Activated CD4-positive, CD25-positive, alpha-beta regulatory T cell treated with anti-CD3 and anti-CD28 coated beads, Interleukin-2, amount 50 U/mL, for 16 hours (primary cell): ENCODE data around the gene WFIKKN2.
"Not testable (repeated sequence)": the region's sequence is repeated elsewhere in the genome, so short reads cannot be mapped to it uniquely, and the experiment has no call there.

Experiments
- DNase-seq: peaks from one replicate; pipeline ENCODE4 v3.0.0-alpha.2; 2020; ENCODE audit warnings: low read depth, low spot score

WFIKKN2 gene

DNA sequence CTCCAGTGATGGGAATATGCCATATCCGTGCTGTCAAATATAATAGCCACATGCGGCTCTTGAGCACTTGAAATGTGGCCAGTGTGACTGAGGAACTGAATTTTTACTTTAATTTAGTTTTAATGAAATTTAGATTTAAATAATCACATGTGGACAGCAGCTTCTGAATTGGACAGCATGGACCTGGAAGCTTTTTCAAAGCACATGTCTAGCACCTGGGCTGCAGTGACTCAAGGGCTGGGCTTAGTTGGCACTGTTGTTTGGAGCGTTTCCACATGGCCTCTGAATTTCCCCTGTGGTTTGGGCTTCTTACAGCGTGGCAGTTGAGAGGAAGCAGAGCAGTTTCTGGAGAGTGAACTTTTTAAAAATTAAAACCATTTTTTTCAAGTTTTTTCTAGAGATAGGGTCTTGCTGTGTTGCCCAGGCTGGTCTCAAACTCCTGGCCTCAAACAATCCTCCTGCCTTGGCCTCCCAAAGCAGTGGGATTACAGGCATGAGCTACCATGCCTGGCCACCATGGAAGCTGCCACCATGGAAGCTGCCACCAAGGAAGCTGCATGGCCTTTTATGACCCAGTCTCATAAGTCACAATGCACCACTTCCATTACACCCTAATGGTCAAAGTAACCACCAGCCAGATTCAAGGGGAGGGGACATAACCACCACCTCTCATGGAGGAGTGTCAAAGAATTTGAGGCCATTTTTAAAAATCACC lies 37.5 kb downstream of the WFIKKN2 start:
- DNase-seq = no peak

DNA sequence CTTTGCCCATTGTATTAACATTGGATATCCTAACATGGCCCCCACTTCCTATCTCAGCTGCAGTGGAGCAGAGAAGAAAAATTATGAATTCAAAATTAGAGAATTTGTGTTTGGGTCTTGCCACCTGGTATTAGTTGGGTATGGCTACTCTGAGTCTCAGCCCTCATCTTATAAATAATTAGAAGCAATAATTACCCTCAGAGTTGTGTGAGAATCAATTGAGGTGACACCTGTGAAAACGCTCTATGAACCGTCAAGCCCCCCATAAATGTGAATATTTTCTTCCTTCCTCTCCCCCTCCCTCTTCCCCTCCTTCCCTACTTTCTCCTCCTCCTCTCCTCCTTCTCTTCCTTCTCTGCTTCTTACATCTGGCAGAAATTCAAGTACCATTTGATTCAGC lies 39.7 kb downstream of the WFIKKN2 start:
- no peak for DNase-seq

DNA sequence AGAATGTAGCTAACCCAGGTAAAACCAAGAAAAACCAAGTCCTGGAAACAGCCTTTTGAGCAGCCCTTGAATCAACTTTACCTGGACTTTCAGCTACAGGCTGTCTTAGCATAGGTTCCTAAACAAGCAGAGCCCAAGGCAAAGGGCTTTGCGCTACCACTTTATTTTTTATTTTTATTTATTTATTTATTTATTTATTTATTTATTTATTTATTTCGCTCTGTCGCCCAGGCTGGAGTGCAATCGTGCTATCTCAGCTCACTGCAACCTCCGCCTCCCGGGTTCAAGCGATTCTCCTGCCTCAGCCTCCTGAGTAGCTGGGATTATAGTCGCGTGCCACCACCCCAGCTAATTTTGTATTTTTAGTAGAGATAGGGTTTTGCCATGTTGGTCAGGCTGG lies 41.7 kb downstream of the WFIKKN2 start:
- DNase-seq = not testable (repeated sequence)

DNA sequence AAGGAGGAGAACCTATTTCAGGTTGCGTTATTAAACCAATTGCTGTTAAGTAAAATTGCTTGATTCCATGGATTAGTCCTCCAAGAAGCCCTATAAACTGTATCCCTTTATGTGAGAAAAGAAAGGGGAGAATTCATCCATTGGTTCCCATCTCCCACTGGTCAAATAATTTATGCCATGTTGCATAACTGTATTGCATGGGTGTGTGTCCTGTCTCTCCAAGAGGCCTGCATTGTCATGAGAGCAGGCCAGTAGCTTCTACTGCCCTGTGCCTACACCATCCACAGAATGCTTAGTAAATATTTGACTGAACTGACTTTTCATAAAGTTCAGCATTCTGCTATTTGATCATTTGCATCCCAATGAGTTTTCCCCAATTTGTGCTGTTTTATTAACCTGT lies 42.5 kb downstream of the WFIKKN2 start:
- no peak for DNase-seq

DNA sequence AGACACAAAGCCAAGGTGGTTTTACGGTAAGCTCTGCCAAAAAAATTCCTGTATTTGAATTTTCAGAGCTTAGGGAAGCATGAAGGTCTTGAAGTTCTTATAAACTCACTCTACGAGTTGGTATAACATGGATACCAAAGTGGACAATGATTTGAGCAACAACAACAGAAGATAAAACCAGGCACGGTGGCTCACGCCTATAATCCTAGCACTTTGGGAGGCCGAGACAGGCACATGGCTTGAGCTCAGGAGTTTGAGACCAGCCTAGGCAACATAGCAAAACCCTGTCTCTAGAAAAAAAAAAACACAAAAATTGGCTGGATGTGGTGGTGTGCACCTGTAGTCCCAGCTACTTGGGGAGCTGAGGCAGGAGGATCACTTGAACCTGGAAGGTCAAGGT lies 43.7 kb downstream of the WFIKKN2 start:
- DNase-seq = no peak

DNA sequence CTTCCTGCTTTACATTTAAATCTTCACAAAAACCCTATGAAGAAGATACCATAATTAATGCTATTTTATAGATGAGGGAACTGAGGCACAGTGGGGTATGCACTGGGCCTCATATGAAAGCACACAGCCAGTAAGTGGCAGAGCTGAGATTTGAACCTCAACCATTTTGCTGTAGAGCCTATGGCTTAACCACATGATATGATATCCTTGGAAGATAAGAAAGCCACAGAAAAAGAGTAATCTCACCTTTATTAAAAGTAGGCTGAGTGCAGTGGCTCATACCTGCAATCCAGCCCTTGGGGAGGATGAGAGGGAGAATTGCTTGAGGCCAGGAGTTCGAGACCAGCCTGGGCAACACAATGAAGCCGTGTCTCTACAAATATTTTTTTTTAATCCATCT lies 45.8 kb downstream of the WFIKKN2 start:
- no peak for DNase-seq

DNA sequence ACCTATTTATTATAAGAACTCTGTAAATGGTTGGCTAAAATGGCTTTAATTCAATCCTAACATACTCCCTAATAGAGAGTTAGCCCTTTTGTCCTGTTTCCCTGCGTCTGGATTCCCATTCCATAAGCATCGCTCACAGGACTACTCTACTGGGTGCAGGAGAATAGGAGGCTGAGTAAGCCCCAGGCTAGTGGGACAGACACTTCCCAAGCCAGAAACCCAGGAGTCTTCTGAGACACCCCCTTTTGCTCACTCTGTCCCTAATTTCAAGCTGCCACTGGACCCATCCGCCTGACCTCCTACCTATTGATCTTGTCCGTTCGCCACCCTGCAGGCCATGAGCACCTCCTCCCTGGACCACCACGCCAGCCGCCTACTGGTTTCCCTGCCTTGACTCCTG lies 47.5 kb downstream of the WFIKKN2 start:
- DNase-seq = no peak

DNA sequence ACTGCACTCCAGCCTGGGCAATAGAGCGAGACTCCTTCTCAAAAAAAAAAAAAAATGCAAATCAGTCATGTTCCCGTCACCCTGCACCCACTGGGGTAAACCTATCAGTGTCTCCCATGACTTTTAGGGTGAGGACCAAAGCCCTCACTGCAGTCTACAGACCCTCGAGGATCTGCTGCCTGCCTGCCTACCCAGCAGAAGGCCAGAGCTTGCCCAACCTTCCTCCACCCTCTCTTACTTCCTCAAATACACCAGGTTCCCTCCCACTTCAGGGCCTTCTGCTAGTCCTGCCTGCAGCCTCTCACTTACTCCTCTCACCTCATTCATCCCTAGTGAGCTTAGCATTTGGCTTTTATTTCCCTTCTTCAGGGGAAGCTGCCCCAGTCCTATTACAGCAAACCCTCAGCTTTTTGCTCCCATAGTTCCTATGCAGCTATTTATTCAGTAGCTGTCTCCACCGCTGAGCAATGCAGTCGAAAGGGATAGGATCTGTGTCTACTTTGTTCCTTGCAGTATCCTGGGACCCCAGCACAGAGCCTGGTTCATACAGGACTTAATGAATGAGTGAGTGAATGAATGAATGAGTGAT lies 48.6 kb downstream of the WFIKKN2 start:
- DNase-seq = no peak

DNA sequence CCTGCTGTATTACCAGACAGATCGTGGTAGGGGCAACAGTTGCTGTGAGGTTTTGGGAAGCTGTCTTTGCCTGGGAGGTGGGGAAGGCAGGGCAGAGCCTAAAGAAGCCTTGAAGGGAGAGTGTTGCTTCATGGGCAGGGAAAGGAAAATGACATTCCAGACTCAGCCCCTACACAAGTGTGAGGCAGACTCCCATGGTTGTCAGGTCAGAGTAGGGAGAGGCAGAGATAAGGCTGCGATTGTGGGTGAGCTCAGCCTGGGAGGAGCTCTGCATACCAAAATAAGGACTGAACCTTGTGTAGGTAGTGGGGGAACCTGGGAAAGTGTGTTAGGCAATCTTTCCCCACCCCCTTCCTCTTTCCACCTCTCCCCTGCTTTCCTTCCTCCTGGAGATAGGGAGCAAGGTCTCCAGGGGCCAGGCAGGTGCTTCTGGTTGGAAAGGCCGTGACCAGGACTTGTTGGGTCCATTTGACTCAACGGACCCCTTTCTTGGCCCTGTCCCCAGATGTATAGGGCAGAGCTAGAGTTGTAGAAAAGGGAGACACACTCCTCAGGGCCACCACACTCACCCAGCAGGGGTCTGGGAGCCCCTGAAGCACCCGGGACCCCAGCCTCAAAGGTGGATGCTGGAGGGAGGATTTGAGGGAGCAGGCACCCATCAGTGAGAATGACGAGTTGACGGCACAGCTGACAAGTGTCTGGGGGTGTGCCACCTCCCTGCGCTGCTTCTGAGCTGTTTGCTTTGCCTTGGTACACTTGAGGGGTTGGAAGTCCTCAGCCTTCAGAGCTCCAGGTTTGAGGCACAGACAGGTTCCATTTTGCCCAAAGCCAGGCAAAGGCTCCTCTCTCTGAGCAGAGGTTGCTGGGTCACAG lies 49.3 kb downstream of the WFIKKN2 start:
- DNase-seq = no peak

DNA sequence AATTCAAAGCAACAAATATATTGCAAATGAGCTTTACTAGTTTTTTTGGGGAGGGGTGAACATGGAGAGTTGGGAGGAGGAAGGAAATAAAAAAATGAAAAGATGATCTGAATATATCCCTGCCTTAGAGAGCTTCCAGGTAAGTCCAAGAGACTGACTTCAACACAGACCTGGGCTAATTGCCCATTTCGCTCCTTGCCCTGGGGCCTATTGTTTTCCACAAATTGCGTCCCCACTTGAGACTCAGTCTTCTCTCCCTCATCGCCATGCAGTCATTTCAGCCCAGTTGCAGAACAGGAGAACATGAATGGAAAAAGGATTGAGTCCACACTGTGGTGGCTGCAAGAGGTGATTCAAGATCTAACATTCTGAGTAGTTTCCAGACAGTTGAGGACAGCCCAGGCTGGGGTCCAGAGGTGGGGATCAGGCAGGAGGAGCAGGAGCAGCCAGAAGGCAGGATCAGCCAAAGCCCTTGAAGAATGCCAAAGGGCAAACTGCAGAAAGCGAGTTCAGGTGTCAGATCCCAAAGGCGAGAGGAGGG lies 52.4 kb downstream of the WFIKKN2 start:
- no peak for DNase-seq

DNA sequence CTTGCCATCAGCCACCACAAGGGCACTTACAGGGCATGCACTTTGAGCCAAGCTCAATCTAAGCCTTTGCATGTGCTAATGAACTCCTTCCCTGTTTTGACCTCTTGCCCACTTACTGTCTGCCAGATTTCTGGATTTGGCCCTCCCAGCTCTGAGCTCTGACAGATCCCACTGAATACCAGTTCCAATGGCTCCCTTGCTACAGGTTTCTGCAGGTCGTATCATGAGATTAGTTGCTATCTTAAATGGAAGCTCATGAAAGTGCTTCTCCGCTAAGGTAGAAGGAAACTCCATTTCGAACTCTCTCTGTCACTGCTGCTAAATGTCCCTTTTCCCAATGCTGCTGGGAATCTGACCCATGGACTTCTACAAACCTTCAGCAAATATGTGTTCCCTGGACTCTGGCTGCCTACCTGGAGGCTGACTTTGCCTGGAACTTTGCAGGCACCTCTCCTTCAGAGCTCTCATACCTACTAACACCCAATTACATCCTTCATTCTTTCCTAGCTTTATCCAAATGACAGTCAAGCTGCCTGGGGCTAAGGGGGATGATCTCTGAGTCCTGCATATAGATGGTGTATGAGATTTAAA lies 54.2 kb downstream of the WFIKKN2 start:
- no peak for DNase-seq

DNA sequence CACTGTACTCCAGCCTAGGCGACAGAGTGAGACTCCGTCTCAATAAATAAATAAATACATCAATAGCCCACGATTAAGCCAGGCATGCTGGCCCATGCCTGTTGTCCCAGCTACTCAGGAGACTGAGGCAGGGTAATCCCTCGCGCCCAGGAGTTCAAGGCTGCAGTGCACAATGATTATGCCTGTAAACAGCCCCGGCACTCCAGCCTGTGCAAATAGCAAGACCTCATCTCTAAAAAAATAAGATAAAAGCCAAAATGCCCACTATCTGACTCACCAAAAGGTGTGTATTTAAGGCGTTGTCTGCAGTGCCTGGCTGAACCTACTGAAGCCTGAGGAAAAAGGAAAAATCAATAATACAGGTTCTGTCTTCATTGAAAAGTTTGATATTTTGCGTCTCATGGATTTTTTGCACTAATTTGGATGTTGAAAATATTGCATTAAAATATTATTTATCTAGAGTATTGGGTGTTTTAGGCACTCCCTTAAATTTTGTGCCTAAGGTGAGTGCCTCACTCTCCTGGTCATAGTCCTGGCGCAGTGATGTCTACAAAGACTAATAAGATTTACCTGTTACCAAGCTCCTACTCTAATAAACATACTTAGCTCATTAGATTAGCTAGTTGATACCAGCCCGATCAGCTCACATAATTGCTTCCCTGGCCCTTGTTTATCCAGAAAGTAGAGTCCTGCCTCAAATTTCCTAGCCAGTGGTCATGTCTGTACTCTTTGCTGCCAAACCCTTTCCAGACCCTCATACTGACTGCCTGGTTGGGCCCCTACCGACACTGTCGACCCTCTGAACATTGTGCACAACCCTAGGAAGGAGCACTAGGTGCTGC lies 55.5 kb downstream of the WFIKKN2 start:
- DNase-seq = no peak

DNA sequence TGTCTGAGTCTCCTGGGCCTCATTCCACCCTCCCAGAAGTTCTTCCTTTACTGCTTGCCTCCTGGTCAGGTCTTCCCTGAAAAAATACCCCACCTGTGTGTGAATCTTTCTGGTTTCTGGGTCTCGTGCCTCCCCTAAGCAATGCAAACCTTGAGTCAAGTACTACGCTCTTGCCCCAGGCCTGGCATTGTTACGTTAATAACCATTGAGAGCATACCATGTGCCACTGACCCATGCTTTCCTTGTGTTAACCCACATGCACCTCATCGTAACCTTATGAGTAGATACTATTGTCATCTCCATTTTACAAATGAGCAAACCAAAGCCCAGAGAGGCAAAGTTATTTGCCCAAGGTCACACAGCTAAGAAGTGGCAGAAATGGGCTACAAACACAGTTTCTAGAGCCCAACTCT lies 56.2 kb downstream of the WFIKKN2 start:
- DNase-seq = no peak
